Psoas muscle (tissue), 8 donors: Measurements from ENCODE around the gene ZEB1. TPM values are rescaled to one million over a fixed set of nuclear protein-coding genes. Genes with fewer than 3 reads are reported as not detected.

Source experiments
- ATAC-seq, 4 donors: fragments of 200-7000 bp; cut with Tn5 transposase; one replicate each; pipeline ENCODE4 v1.9.1; 2020; ENCODE audit warnings: moderate library complexity in 3 of 4, mild to moderate bottlenecking in 2 of 4
- DNase-seq, 2 donors: peaks; one replicate each; pipeline ENCODE4 v3.0.0-alpha.2; 2020
- H3K27ac ChIP-seq: fragments of 200-600 bp; one replicate; pipeline ENCODE4 v1.8.0; 2022
- H3K27me3 ChIP-seq, 3 donors: fragments of 200-600 bp in 1 of 3; one replicate each; pipeline versions ENCODE4 v1.6.1 to v1.8.0; 2013 to 2022; ENCODE audit warnings: low read length in 2 of 3, mild to moderate bottlenecking in 2 of 3, moderate library complexity in 1 of 3; ENCODE audit not compliant: insufficient read depth in 3 of 3
- H3K36me3 ChIP-seq, 2 donors: fragments of 200-600 bp in 1 of 2; one replicate each; pipeline versions ENCODE4 v1.6.1 to v1.8.0; 2013 to 2022; ENCODE audit warnings: low read depth in 1 of 2, mild to moderate bottlenecking in 1 of 2, moderate library complexity in 1 of 2; ENCODE audit not compliant: insufficient read depth in 1 of 2
- H3K4me1 ChIP-seq: fragments of 200-600 bp; one replicate; pipeline ENCODE4 v1.8.0; 2022
- H3K4me3 ChIP-seq: fragments of 200-600 bp; one replicate; pipeline ENCODE4 v1.8.0; 2022; ENCODE audit warnings: mild to moderate bottlenecking
- H3K9me3 ChIP-seq: fragments of 200-600 bp; one replicate; pipeline ENCODE4 v1.8.0; 2022
- WGBS, 3 donors: extraction: QIAGEN DNeasy Blood & Tissue Kit; methylation state at CpG; one replicate each; pipeline versions ENCODE4 v1.1.6 to v1.1.7; 2013; 5-methylcytosine and 5-hydroxymethylcytosine counted together
- intact Hi-C, 2 donors: fragments of 100-400 bp; cut with DNase I; formaldehyde crosslinking; loops; one replicate each; pipeline versions ENCODE4 v1.11.0 to v1.14.2; 2022
- polyA plus RNA-seq, 3 donors: library from polyadenylated mRNA; stranded (reverse); fragments of 200-250 nt; gene quantifications; one replicate each; pipeline ENCODE4 v1.2.3, GENCODE V29; 2013
- total RNA-seq, 4 donors: library from RNA; stranded (reverse); fragmentation: NEBNext Ultra II Directional in 2 of 4; extraction: Animal tissue kit (Norgen Biotek cat#: 25700) in 2 of 4; gene quantifications; one replicate each; pipeline versions ENCODE4 v1.2.1 to v1.2.4, GENCODE V29; 2021 to 2023
- TF ChIP-seq, protein P1 (sequence below): fragments of 200-600 bp; IDR thresholded peaks from one replicate; pipeline ENCODE4 v1.8.0; 2022; ENCODE audit warnings: antibody characterized with exemption
- donor health status: healthy with polysubstance abuse.
- donor health status: DM: no; HTN: no; CAD: no; lungs with moderate emphysema.
- donor health status: Bipolar disorder and iron deficiency.
- donor health status: healthy.
- donor health status: DM: yes; HTN: yes; CAD: no.
- donor health status: DM: no; HTN: no; CAD: no.
- donor health status: DM: no; HTN: no; CAD: no.
- donor health status: DM: yes; HTN: yes; CAD: no.

ZEB1 gene
- total and polyA plus RNA-seq, 7 donors: 18.7 to 99.8 (median 92.0) TPM

- no peaks in the 10 kb centered on the region for H3K27me3 ChIP-seq
- WGBS, 3 donors: 93 to 100% (median 100%) methylated on average over 1 of the region's 1 CpG
- peak; percentile 57 to 88 (median 69) for ATAC-seq
These were observed 172.0 kb downstream of the ZEB1 start for GRCh38 chr10:31490858-31491504.

DNA sequence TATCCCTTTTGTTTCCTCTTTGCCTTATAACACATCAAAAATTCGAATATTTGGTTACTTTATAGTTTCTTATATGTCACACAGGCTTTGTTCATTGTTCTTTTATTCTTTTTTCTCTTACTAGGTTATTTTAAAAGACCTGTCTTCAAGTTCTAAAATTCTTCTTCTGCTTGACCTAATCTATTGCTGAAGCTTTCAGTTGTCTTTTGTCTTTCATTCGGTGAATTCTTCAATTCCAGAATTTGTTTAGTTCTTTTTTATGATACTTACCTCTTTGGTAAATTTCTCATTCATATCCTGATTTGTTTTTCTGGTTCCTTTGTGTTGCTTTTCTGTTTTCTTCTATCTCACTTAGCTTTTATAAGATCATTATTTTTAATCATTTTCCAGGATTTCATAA, 188.4 kb downstream of the ZEB1 start:
- no peak for ATAC-seq
- TF ChIP-seq, protein P1, sequence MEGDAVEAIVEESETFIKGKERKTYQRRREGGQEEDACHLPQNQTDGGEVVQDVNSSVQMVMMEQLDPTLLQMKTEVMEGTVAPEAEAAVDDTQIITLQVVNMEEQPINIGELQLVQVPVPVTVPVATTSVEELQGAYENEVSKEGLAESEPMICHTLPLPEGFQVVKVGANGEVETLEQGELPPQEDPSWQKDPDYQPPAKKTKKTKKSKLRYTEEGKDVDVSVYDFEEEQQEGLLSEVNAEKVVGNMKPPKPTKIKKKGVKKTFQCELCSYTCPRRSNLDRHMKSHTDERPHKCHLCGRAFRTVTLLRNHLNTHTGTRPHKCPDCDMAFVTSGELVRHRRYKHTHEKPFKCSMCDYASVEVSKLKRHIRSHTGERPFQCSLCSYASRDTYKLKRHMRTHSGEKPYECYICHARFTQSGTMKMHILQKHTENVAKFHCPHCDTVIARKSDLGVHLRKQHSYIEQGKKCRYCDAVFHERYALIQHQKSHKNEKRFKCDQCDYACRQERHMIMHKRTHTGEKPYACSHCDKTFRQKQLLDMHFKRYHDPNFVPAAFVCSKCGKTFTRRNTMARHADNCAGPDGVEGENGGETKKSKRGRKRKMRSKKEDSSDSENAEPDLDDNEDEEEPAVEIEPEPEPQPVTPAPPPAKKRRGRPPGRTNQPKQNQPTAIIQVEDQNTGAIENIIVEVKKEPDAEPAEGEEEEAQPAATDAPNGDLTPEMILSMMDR: no peak

More at GRCh38 chr10:31490858-31491504, 172.0 kb downstream of the ZEB1 start:
- H3K4me3 ChIP-seq: no peak overlapping the region
- H3K27ac ChIP-seq: no peak overlapping the region
- DNase-seq: no peak
- intact Hi-C loops: loop anchor here in 1 of 2 donors (5.0 kb wide), 1 partner anchor 169 kb away; no protein-coding TSS in a partner anchor
- TF ChIP-seq, protein P1: peak; percentile 68
- H3K36me3 ChIP-seq: no peaks in the 10 kb centered on the region
- H3K4me1 ChIP-seq: no peaks in the 10 kb centered on the region
- peaks cover 7% of the 10 kb centered on the region for H3K9me3 ChIP-seq

GRCh38 chr10:31508234-31508633, 189.2 kb downstream of the ZEB1 start:
- Histone ChIP-seq H3K27me3 (no peaks in the 10 kb centered on the region), H3K4me1 (no peaks in the 10 kb centered on the region), H3K9me3 (peaks cover 13% of the 10 kb centered on the region), H3K4me3 (no peak overlapping the region), H3K27ac (no peak overlapping the region), H3K36me3 (peaks cover 0 to 40% of the 10 kb centered on the region in 2 donors)
- DNase-seq: no peak
- ATAC-seq: peak in 1 of 4 donors; percentile 65
- intact Hi-C loops: no loop called here
- WGBS, 3 donors: 94 to 98% (median 97%) methylated on average over 4 of the region's 4 CpGs
- TF ChIP-seq, protein P1: no peak

More for the DNA sequence above, 188.4 kb downstream of the ZEB1 start:
- intact Hi-C loops: no loop called here
- H3K4me1 ChIP-seq: no peaks in the 10 kb centered on the region
- H3K27me3 ChIP-seq: no peaks in the 10 kb centered on the region
- DNase-seq: no peak
- H3K36me3 ChIP-seq: peaks cover 0 to 37% of the 10 kb centered on the region in 2 donors
- H3K27ac ChIP-seq: no peak overlapping the region
- 87 to 90% (median 89%) methylated on average over 2 of the region's 2 CpGs for WGBS, 3 donors
- peaks cover 13% of the 10 kb centered on the region for H3K9me3 ChIP-seq
- no peak overlapping the region for H3K4me3 ChIP-seq

DNA sequence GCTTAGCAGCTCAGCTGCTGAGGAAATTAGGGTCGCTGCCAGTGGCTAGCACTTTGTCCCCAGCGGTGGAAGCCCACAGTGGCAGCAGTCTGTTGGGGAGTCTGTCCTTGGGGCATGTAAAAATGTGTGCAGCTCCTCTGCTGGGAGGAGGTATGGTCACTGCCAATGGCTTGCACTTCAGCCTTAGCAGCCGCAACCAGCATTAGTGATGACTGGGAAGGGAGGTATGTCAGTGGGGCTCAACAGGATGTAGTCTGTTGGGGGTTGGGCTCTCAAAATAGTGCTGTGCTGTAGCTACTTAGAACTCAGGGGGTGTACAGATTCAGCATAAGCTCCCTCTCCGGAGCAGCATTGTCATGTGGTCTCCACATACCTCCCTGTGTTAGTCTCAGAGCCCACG, 189.9 kb downstream of the ZEB1 start:
- peaks cover 0 to 46% of the 10 kb centered on the region in 2 donors for H3K36me3 ChIP-seq
- H3K9me3 ChIP-seq: peaks cover 13% of the 10 kb centered on the region
- H3K27me3 ChIP-seq: no peaks in the 10 kb centered on the region
- ATAC-seq (no peak), DNase-seq (no peak)
- intact Hi-C loops: no loop called here
- no peak overlapping the region for H3K4me3 ChIP-seq
- H3K27ac ChIP-seq: no peak overlapping the region
- no peaks in the 10 kb centered on the region for H3K4me1 ChIP-seq
- 98% methylated on average over 5 of the region's 5 CpGs for WGBS, 3 donors
- TF ChIP-seq, protein P1: no peak

- intact Hi-C loops: no loop called here
- Histone ChIP-seq H3K27ac (no peak overlapping the region), H3K36me3 (peaks cover 0 to 46% of the 10 kb centered on the region in 2 donors), H3K4me3 (no peak overlapping the region), H3K27me3 (no peaks in the 10 kb centered on the region), H3K4me1 (peaks cover 7% of the 10 kb centered on the region), H3K9me3 (peaks cover 13% of the 10 kb centered on the region)
- no peak for DNase-seq
- ATAC-seq: no peak
- TF ChIP-seq, protein P1: no peak
These were observed 191.0 kb downstream of the ZEB1 start for GRCh38 chr10:31509989-31510388.
